GM12801 (cell line): Measurements from ENCODE around the gene HIPK1.

Experiments used
- TF ChIP-seq, protein P1 (sequence below): IDR thresholded peaks from one replicate; pipeline ENCODE4 v1.5.1; 2011; ENCODE audit warnings: control low read depth; ENCODE audit not compliant: insufficient read length; ENCODE audit errors: extremely low read depth

HIPK1 gene

DNA sequence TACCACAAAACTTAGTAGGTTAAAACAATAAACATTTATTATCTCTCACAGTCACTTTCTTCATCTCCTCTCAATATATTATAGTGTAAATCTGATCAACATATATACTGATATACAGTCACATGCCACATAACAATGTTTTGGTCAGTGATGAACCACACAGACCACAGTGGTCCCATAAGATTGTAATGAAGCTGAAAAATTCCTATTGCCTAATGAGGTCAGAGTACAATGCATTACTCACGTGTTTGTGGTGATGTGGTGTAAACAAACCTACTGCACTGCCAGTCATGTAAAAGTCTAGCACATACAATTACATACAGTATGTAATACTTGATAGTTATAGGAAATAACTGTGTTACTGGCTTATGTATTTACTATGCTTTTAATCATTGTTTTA lies 80.3 kb downstream of the HIPK1 start:
- TF ChIP-seq, protein P1, sequence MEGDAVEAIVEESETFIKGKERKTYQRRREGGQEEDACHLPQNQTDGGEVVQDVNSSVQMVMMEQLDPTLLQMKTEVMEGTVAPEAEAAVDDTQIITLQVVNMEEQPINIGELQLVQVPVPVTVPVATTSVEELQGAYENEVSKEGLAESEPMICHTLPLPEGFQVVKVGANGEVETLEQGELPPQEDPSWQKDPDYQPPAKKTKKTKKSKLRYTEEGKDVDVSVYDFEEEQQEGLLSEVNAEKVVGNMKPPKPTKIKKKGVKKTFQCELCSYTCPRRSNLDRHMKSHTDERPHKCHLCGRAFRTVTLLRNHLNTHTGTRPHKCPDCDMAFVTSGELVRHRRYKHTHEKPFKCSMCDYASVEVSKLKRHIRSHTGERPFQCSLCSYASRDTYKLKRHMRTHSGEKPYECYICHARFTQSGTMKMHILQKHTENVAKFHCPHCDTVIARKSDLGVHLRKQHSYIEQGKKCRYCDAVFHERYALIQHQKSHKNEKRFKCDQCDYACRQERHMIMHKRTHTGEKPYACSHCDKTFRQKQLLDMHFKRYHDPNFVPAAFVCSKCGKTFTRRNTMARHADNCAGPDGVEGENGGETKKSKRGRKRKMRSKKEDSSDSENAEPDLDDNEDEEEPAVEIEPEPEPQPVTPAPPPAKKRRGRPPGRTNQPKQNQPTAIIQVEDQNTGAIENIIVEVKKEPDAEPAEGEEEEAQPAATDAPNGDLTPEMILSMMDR, result no peak

GRCh38 chr1:114010433-114011184 lies 81.5 kb downstream of the HIPK1 start:
- TF ChIP-seq, protein P1, result no peak

DNA sequence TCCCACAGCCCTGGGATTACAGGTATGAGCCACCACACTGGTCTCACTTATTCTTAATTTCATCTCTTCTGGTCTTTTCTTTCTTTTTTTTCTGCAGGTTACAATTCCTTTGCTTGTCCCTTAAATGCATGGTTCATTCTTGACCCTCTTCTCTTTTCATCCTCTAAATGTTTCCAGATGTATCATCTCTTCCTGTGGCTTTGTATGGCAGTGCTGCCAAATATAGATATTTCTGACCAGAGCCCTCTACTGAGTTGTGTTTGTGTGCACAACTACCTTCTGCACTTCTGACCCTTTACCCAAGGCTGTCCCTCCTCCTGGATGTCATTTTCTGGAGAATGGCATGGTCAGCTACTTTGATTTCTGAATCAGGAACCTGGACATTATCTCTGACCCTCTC lies 82.7 kb downstream of the HIPK1 start:
- TF ChIP-seq, protein P1, result no peak

DNA sequence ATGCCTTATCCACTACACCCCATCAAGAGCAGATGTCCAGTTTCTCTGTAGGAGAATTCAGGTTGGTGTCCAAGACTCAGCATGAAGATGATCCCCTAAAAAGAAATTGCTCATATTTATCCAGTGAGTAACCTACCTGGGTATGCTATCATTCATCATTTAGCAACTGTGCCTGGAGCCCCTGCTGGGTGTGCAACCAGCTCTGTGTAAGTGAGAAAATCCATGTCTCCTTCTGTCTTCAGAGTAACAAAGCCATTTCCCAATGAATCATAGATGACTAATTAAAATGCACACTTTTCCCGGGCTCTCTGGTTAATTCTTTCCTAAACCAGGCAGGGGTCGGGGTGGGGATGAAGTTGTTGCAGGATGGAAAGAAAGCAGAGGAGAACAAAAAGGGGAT lies 86.0 kb downstream of the HIPK1 start:
- TF ChIP-seq, protein P1, result no peak

DNA sequence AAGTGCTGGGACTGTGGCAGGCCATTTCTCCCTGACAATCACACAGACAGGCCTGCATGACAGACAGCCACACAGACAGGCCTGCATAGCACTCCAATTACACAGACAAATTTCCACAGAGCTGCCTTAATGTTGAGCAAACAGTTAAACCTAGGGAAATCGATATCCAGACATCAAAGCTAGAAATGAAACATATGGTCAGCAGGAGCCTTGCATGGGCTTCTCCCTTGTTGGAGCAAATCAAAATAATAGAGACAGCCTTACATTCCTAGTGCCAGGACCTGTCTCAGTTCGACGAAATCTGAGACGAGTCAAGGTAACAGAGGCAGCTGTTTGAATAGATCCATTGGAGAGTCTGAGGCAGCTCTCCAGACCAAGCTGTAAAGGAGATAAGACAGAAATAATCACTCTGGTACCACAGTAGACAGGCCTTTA lies 92.6 kb downstream of the HIPK1 start:
- TF ChIP-seq, protein P1, result no peak

DNA sequence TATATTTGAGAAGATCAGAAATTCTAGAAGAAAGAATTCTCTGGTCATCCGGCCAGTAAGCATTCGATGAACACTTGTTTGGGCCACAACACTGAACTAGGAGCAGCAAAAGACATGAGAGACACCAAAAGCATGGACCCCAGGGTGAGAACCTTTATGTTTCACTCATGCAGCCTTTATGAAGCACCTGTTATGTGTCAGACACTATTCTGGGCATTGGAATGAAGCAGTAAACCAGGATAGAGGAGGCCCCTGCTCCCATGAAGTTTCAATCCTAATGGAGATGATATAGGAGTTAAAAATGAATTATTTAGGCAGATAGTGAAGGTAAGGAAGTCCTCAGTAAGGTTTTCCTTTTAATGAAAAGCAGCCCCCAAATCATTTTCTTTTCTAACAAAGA lies 93.8 kb downstream of the HIPK1 start:
- TF ChIP-seq, protein P1, result no peak

GRCh38 chr1:114023377-114023776 lies 94.3 kb downstream of the HIPK1 start:
- TF ChIP-seq, protein P1, result no peak
